GM06990 (cell line): Measurements from ENCODE around the gene C5orf24.

ENCODE experiments used
- DNase-seq: peaks from one replicate; pipeline ENCODE4 v3.0.0-alpha.2; 2011; ENCODE audit not compliant: insufficient read length; ENCODE audit errors: extremely low read depth
- H3K27me3 ChIP-seq: replicated peaks from 2 replicates; pipeline ENCODE4 v1.6.0; 2011; ENCODE audit warnings: low read length; ENCODE audit not compliant: control insufficient read depth, insufficient read depth
- H3K36me3 ChIP-seq: 2 replicates; pipeline ENCODE4 v1.5.1; 2011; ENCODE audit warnings: low read length; ENCODE audit not compliant: control insufficient read depth, insufficient read depth
- H3K4me3 ChIP-seq: replicated peaks from 2 replicates; pipeline ENCODE4 v1.5.1; 2011; ENCODE audit warnings: low read depth, mild to moderate bottlenecking, control low read depth, low read length
- CTCF ChIP-seq: IDR thresholded peaks from 2 replicates; pipeline ENCODE4 v1.5.1; 2011; ENCODE audit warnings: low read length, control low read depth, mild to moderate bottlenecking, inconsistent platforms; ENCODE audit not compliant: insufficient read depth, poor library complexity, severe bottlenecking

Gene C5orf24

GRCh38 chr5:134845852-134846640, at the start of gene C5orf24:
TSS of gene C5orf24 (plus strand) at chr5:134845968. CDS start at chr5:134854901, 8,933 bp downstream.
- DNase-seq, result peak; percentile 98
- peak within 1 kb of the TSS; percentile 93 for H3K4me3 ChIP-seq
- no peaks in the 10 kb centered on the region for H3K27me3 ChIP-seq
- no peaks in the 10 kb centered on the region; the same call in 1 of the 2 replicates for H3K36me3 ChIP-seq
- no peak for TF ChIP-seq CTCF

DNA sequence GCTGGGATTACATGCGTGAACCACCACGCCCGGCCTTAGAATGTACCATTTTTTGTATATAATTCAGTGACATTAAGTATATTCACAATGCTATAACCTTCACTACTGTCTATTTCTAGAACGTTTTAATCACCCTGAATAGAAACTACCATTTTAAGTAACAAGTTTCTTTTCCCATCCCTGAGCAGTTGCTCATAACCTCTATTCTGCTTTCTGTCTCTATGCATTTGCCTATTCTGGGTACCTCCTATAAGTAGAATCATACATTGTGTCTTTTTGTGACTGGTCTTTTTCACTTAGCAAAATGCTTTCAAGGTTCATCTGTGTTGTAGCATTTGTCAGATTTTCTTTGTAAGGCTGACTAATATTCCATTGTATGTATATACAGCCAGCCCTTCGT, 47.3 kb upstream of the C5orf24 start:
- no peak for TF ChIP-seq CTCF
- peaks cover 9% of the 10 kb centered on the region for H3K36me3 ChIP-seq

DNA sequence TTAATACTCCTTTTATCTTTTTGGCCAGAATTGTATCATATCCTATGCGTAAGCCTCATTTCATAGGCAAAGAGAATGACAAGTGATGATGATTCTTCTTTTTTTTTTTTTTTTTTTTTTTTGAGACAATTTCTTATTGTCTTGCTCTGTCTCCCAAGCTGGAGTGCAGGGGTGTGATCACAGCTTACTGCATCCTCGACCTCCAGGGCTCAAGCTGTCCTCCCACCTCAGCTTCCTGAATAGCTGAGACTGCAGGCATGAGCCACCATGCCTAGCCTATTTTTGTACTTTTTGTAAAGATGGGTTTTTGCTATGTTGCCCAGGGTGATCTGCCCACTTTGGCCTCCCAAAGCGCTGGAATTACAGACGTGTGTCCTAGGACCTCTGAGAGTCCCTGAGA, 41.9 kb upstream of the C5orf24 start:
- Histone ChIP-seq H3K36me3 (peaks cover 7% of the 10 kb centered on the region), H3K27me3 (no peaks in the 10 kb centered on the region), H3K4me3 (no peak overlapping the region)
- no peak for TF ChIP-seq CTCF
- no peak for DNase-seq

More for the DNA sequence above, 47.3 kb upstream of the C5orf24 start:
- Histone ChIP-seq H3K4me3 (no peak overlapping the region), H3K27me3 (no peaks in the 10 kb centered on the region)
- DNase-seq, result peak; percentile 15

DNA sequence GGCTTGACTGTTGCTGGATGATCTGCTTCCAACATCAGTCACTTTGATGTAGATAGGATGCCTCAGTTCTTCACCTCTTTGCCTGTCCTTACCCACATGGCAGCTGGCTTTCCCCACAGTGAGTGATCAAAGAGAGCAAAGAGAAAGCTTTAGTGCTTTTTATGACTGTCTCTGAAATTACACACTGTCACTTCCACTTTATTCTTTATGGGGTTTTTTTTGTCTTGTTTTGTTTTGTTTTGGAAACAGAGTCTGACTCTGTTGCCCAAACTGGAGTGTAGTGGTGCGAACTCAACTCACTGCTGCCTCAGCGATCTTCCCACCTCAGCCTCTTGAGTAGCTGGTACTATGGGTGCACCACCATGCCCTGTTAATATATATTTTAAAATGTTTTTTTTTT, 32.4 kb upstream of the C5orf24 start:
- H3K27me3 ChIP-seq, result no peaks in the 10 kb centered on the region
- H3K36me3 ChIP-seq, result peaks cover 6% of the 10 kb centered on the region
- peak; percentile 50 for DNase-seq
- TF ChIP-seq CTCF, result no peak
- H3K4me3 ChIP-seq, result no peak overlapping the region

GRCh38 chr5:134813827-134814226, 31.9 kb upstream of the C5orf24 start:
- DNase-seq, result peak; percentile 43
- no peak for TF ChIP-seq CTCF
- Histone ChIP-seq H3K4me3 (no peak overlapping the region), H3K27me3 (no peaks in the 10 kb centered on the region), H3K36me3 (peaks cover 6% of the 10 kb centered on the region)
